ENCODE data around the gene CDC42BPG. TPM values are rescaled to one million over a fixed set of nuclear protein-coding genes. Genes with fewer than 3 reads are reported as not detected.

CDC42BPG gene
- total and polyA plus RNA-seq, 9 of the 15 experiments (the other 6 are each of a cell fraction or from before 2014, with no cell fraction given), result 0.04 to 8.8 (median 2.1) TPM

GRCh38 chr11:64777449-64778222 is 66.8 kb downstream of the CDC42BPG start (continued):
- TF ChIP-seq ZNF740 (CRISPR knock-in tag; IDR thresholded peaks at IDR 0.05), result peak; percentile 57; the same call in 1 of the 2 replicates
- no peak for TF ChIP-seq ZNF740 (tag; IDR thresholded peaks at IDR 0.05)
- TF ChIP-seq GTF2F1 (IDR thresholded peaks at IDR 0.05; ENCODE audit: low read depth, low read length), result no peak
- TF ChIP-seq ZNF444 (CRISPR knock-in tag; IDR thresholded peaks at IDR 0.05), result no peak
- TF ChIP-seq ARID3A (IDR thresholded peaks at IDR 0.05; ENCODE audit: borderline replicate concordance, low read depth, low read length), result no peak
- TF ChIP-seq SIN3A (IDR thresholded peaks at IDR 0.05; ENCODE audit: borderline replicate concordance in 2 of 2, control insufficient read depth in 1 of 2, low read depth in 2 of 2, low read length in 2 of 2), result peak; percentile 62 to 66; a peak in 1 of 4 replicates
- TF ChIP-seq FOXP1 (CRISPR knock-in tag; IDR thresholded peaks at IDR 0.05), result 0 out of 2 replicates have a peak, but pooled peaks have one; percentile 45
- TF ChIP-seq ZNF282 (CRISPR knock-in tag; IDR thresholded peaks at IDR 0.05), result 0 out of 2 replicates have a peak, but pooled peaks have one; percentile 40
- peak; percentile 63; the same call in 1 of the 2 replicates for TF ChIP-seq ZNF511 (CRISPR knock-in tag; IDR thresholded peaks at IDR 0.05)
- peak; percentile 43 for TF ChIP-seq FIP1L1 (IDR thresholded peaks at IDR 0.05; ENCODE audit: low read depth, low read length, poor library complexity, severe bottlenecking)
- peak; percentile 92 to 93 for TF ChIP-seq NRF1 (conservative IDR thresholded peaks at IDR 0.05 in 1 of 2, IDR thresholded peaks at IDR 0.05 in 1 of 2)
- no peak for TF ChIP-seq XRCC5 (IDR thresholded peaks at IDR 0.05; ENCODE audit: low read depth, low read length)
- no peak for TF ChIP-seq HEY1 (CRISPR knock-in tag; IDR thresholded peaks at IDR 0.05; ENCODE audit: borderline replicate concordance)
- no peak for TF ChIP-seq ZNF3 (CRISPR knock-in tag; IDR thresholded peaks at IDR 0.05)
- peak; percentile 28 for TF ChIP-seq CCNT2 (IDR thresholded peaks at IDR 0.05; ENCODE audit: borderline replicate concordance, extremely low read depth, insufficient read length, low read depth, low read length)
- TF ChIP-seq MAX (CRISPR knock-in tag; IDR thresholded peaks at IDR 0.05), result 0 out of 2 replicates have a peak, but pooled peaks have one; percentile 37
- TF ChIP-seq SAFB (IDR thresholded peaks at IDR 0.05; ENCODE audit: borderline replicate concordance, low read depth, low read length), result no peak
- TF ChIP-seq VEZF1 (CRISPR knock-in tag; IDR thresholded peaks at IDR 0.05), result peak; percentile 79
- no peak for TF ChIP-seq MTF1 (CRISPR knock-in tag; IDR thresholded peaks at IDR 0.05; ENCODE audit: borderline replicate concordance)
- peak; percentile 18 for TF ChIP-seq TAF1 (IDR thresholded peaks at IDR 0.05; ENCODE audit: control insufficient read depth, extremely low read depth, insufficient read depth, low read length, severe bottlenecking)
- TF ChIP-seq RBM22 (IDR thresholded peaks at IDR 0.05; ENCODE audit: low read depth, low read length, poor library complexity, severe bottlenecking), result peak; percentile 43

Data from K562 (cell line).